Activated naive CD4-positive, alpha-beta T cell treated with anti-CD3 and anti-CD28 coated beads, Interleukin-2, amount 50 U/mL, for 16 hours (primary cell): Measurements from ENCODE around the gene ZNF438.
"Not testable (repeated sequence)": the region's sequence is repeated elsewhere in the genome, so short reads cannot be mapped to it uniquely, and the experiment has no call there.

Experiments used
- DNase-seq: peaks from one replicate; pipeline ENCODE4 v3.0.0-alpha.2; 2020

Gene ZNF438

GRCh38 chr10:30928742-30929141 lies 102.9 kb downstream of the ZNF438 start:
- DNase-seq = no peak

- DNase-seq = no peak
Measured at GRCh38 chr10:30918651-30919050, 113.0 kb downstream of the ZNF438 start.

GRCh38 chr10:30917789-30918188 lies 113.9 kb downstream of the ZNF438 start:
- DNase-seq = no peak

- no peak for DNase-seq
Measured at GRCh38 chr10:30917067-30917466, 114.6 kb downstream of the ZNF438 start.

GRCh38 chr10:30915146-30915545 lies 116.5 kb downstream of the ZNF438 start:
- DNase-seq = no peak

- DNase-seq = no peak
Measured at GRCh38 chr10:30911303-30911863, 120.3 kb downstream of the ZNF438 start.

GRCh38 chr10:30903397-30904138 lies 128.1 kb downstream of the ZNF438 start:
- DNase-seq = no peak

- DNase-seq = no peak
Measured at GRCh38 chr10:30902621-30903396, 128.9 kb downstream of the ZNF438 start.

GRCh38 chr10:30901487-30901886 lies 130.2 kb downstream of the ZNF438 start:
- DNase-seq = not testable (repeated sequence)

GRCh38 chr10:30898964-30899363 lies 132.7 kb downstream of the ZNF438 start:
- DNase-seq = no peak

- no peak for DNase-seq
Measured at GRCh38 chr10:30897547-30897946, 134.1 kb downstream of the ZNF438 start.

GRCh38 chr10:30897048-30897447 lies 134.6 kb downstream of the ZNF438 start:
- DNase-seq = no peak

GRCh38 chr10:30894221-30894620 lies 137.4 kb downstream of the ZNF438 start:
- DNase-seq = no peak

- DNase-seq = no peak
Measured at GRCh38 chr10:30893208-30893607, 138.5 kb downstream of the ZNF438 start.

- no peak for DNase-seq
Measured at GRCh38 chr10:30887839-30888238, 143.8 kb downstream of the ZNF438 start.

GRCh38 chr10:30885423-30885822 lies 146.2 kb downstream of the ZNF438 start:
- no peak for DNase-seq

GRCh38 chr10:30883751-30884150 lies 147.9 kb downstream of the ZNF438 start:
- DNase-seq = no peak

- no peak for DNase-seq
Measured at GRCh38 chr10:30883116-30883515, 148.5 kb downstream of the ZNF438 start.

GRCh38 chr10:30882281-30882680 lies 149.4 kb downstream of the ZNF438 start:
- DNase-seq = no peak

- DNase-seq = no peak
Measured at GRCh38 chr10:30878920-30879319, 152.7 kb downstream of the ZNF438 start.

- DNase-seq = no peak
Measured at GRCh38 chr10:30877111-30877510, 154.6 kb downstream of the ZNF438 start.

GRCh38 chr10:30873411-30873810 lies 158.3 kb downstream of the ZNF438 start:
- DNase-seq = no peak

- no peak for DNase-seq
Measured at GRCh38 chr10:30870896-30871295, 160.8 kb downstream of the ZNF438 start.

GRCh38 chr10:30869566-30869965 lies 162.1 kb downstream of the ZNF438 start:
- no peak for DNase-seq
